M059J (cell line): ENCODE results near the gene JHY. TPM values are rescaled to one million over a fixed set of nuclear protein-coding genes. Genes with fewer than 3 reads are reported as not detected.

Experiments used
- DNase-seq: peaks from one replicate; pipeline ENCODE4 v3.0.0-alpha.2; 2012; ENCODE audit warnings: low read depth
- total RNA-seq: library from RNA; depleted of rRNA; stranded (reverse); fragments of >200 nt; shearing (Covaris generic); gene quantifications from 2 replicates; pipeline ENCODE4 v1.2.3, GENCODE V29; 2014

Gene JHY
- total RNA-seq, 1 experiment from 2014 or later, result 6.2 TPM

- DNase-seq, result no peak
These were observed 56.0 kb downstream of the JHY start for GRCh38 chr11:122938557-122938956.

- no peak for DNase-seq
These were observed 68.7 kb downstream of the JHY start for GRCh38 chr11:122951211-122951610.

- DNase-seq, result no peak
These were observed 71.9 kb downstream of the JHY start for GRCh38 chr11:122954455-122954854.

- no peak for DNase-seq
These were observed 81.4 kb downstream of the JHY start for GRCh38 chr11:122963961-122964360.

GRCh38 chr11:122976061-122976733 is 93.6 kb downstream of the JHY start:
- no peak for DNase-seq

GRCh38 chr11:122976734-122977469 is 94.3 kb downstream of the JHY start:
- DNase-seq, result peak; percentile 39

GRCh38 chr11:122977470-122978298 is 95.1 kb downstream of the JHY start:
- DNase-seq, result no peak

GRCh38 chr11:122978299-122978620 is 95.7 kb downstream of the JHY start:
- no peak for DNase-seq

- no peak for DNase-seq
These were observed 96.7 kb downstream of the JHY start for GRCh38 chr11:122979103-122979814.

GRCh38 chr11:122979815-122980595 is 97.4 kb downstream of the JHY start:
- DNase-seq, result no peak

- DNase-seq, result peak; percentile 47
These were observed 99.1 kb downstream of the JHY start, which contains the start of gene BSX for GRCh38 chr11:122981388-122982264. Gene BSX, minus strand, starts transcription at chr11:122981834. Its CDS starts 163 bp downstream, at chr11:122981671.

- DNase-seq, result no peak
These were observed 101.1 kb downstream of the JHY start for GRCh38 chr11:122983438-122984185.

GRCh38 chr11:122984186-122985011 is 101.8 kb downstream of the JHY start:
- peak; percentile 53 for DNase-seq

GRCh38 chr11:122995526-122995925 is 113.0 kb downstream of the JHY start:
- DNase-seq, result no peak

GRCh38 chr11:122998727-122999366 is 116.3 kb downstream of the JHY start:
- peak; percentile 55 for DNase-seq

GRCh38 chr11:123000721-123001120 is 118.2 kb downstream of the JHY start:
- no peak for DNase-seq

- no peak for DNase-seq
These were observed 124.4 kb downstream of the JHY start for GRCh38 chr11:123006860-123007542.
